ENCODE measurements around the gene TMEM39B.

DNA sequence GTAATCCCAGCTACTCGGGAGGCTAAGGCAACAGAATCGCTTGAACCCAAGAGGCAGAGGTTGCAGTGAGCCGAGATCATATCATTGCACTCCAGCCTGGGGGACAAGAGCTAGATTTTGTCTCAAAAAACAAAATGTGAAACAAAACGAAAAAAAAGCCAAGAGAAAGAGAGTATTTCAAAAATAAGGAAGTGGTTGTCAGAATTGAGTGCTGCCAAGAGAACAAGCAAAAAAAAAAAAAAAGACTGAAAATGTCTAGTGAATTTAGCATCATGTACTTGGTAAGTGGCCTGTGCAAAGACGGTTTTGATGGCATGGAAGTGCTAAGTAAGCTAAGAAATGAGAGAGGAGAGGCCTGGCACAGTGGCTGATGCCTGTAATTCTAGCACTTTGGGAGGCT, 49.4 kb downstream of the TMEM39B start:
- no peak for TF ChIP-seq POLR2AphosphoS5 (IDR thresholded peaks at IDR 0.05; ENCODE audit: low read depth, low read length)
- no peak for TF ChIP-seq POLR2A (IDR thresholded peaks at IDR 0.05; ENCODE audit: low read depth, low read length)
- TF ChIP-seq TAF1 (IDR thresholded peaks at IDR 0.05; ENCODE audit: low read depth, low read length): no peak
- peak; percentile 89 for TF ChIP-seq SPI1 (IDR thresholded peaks at IDR 0.05; ENCODE audit: low read depth, low read length)
- no peak for TF ChIP-seq POU2F2 (IDR thresholded peaks at IDR 0.05; ENCODE audit: low read depth, low read length)
- TF ChIP-seq PAX5 (IDR thresholded peaks at IDR 0.05; ENCODE audit: insufficient read depth, low read length, severe bottlenecking): no peak

Measured in GM12891 (cell line).